H9 (cell line): ENCODE measurements around the gene IP6K3. TPM values are rescaled to one million over a fixed set of nuclear protein-coding genes. Genes with fewer than 3 reads are reported as not detected.
A peak's percentile ranks its signal among the peaks of the same experiment; 100 is the strongest.

Source experiments
- DNase-seq: peaks from one replicate; pipeline ENCODE4 v3.0.0-alpha.2; 2017
- H2AFZ ChIP-seq: one replicate; pipeline ENCODE4 v1.6.1; 2013; ENCODE audit warnings: mild to moderate bottlenecking, low read length, control low read depth, moderate library complexity
- H2AK5ac ChIP-seq: 2 replicates; pipeline ENCODE4 v1.6.1; 2013; ENCODE audit warnings: low read length, control low read depth, mixed read lengths; ENCODE audit not compliant: insufficient read length
- H2BK120ac ChIP-seq: one replicate; pipeline ENCODE4 v1.6.1; 2013; ENCODE audit warnings: low read depth, mild to moderate bottlenecking, low read length, control low read depth, inconsistent platforms; ENCODE audit not compliant: poor library complexity, severe bottlenecking
- H2BK12ac ChIP-seq: 2 replicates; pipeline ENCODE4 v1.6.1; 2013; ENCODE audit warnings: low read length, control low read depth, mixed read lengths, low read depth; ENCODE audit not compliant: insufficient read length
- H2BK15ac ChIP-seq: 2 replicates; pipeline ENCODE4 v1.6.1; 2013; ENCODE audit warnings: low read depth, low read length, control low read depth
- H2BK20ac ChIP-seq: one replicate; pipeline ENCODE4 v1.6.1; 2013; ENCODE audit warnings: low read depth, mild to moderate bottlenecking, low read length, control low read depth, inconsistent platforms; ENCODE audit not compliant: poor library complexity, severe bottlenecking
- H2BK5ac ChIP-seq: 2 replicates; pipeline ENCODE4 v1.6.1; 2013; ENCODE audit warnings: low read length, control low read depth, mixed read lengths; ENCODE audit not compliant: insufficient read length
- H3K14ac ChIP-seq: 2 replicates; pipeline ENCODE4 v1.6.1; 2013; ENCODE audit warnings: low read length, control low read depth; ENCODE audit not compliant: insufficient read depth
- H3K18ac ChIP-seq: 2 replicates; pipeline ENCODE4 v1.6.1; 2013; ENCODE audit warnings: low read depth, mild to moderate bottlenecking, mixed read lengths, low read length, control low read depth; ENCODE audit not compliant: insufficient read length
- H3K23ac ChIP-seq: 2 replicates; pipeline ENCODE4 v1.6.1; 2013; ENCODE audit warnings: low read length, control low read depth, mixed read lengths, low read depth; ENCODE audit not compliant: insufficient read length
- H3K23me2 ChIP-seq: 2 replicates; pipeline ENCODE4 v1.6.1; 2013; ENCODE audit warnings: low read depth, mild to moderate bottlenecking, mixed read lengths, low read length, control low read depth; ENCODE audit not compliant: insufficient read length, poor library complexity, severe bottlenecking
- H3K27ac ChIP-seq: 2 replicates; pipeline ENCODE4 v1.5.1; 2013; ENCODE audit warnings: low read length, control low read depth, mixed read lengths, low read depth; ENCODE audit not compliant: insufficient read length
- H3K27me3 ChIP-seq: 2 replicates; pipeline ENCODE4 v1.6.1; 2013; ENCODE audit warnings: low read length, control low read depth, inconsistent platforms; ENCODE audit not compliant: insufficient read depth
- H3K4ac ChIP-seq: 2 replicates; pipeline ENCODE4 v1.6.1; 2013; ENCODE audit warnings: low read depth, mild to moderate bottlenecking, control low read depth, inconsistent platforms, low read length, moderate library complexity
- H3K4me1 ChIP-seq: 2 replicates; pipeline ENCODE4 v1.6.1; 2013; ENCODE audit warnings: low read length, control low read depth, inconsistent platforms; ENCODE audit not compliant: insufficient read depth
- H3K4me2 ChIP-seq: 2 replicates; pipeline ENCODE4 v1.6.1; 2013; ENCODE audit warnings: low read length, control low read depth, mixed read lengths; ENCODE audit not compliant: insufficient read length, insufficient read depth
- H3K56ac ChIP-seq: 2 replicates; pipeline ENCODE4 v1.6.1; 2013; ENCODE audit warnings: low read depth, mild to moderate bottlenecking, mixed read lengths, low read length, control low read depth; ENCODE audit not compliant: insufficient read length
- H3K79me1 ChIP-seq: 2 replicates; pipeline ENCODE4 v1.6.1; 2013; ENCODE audit warnings: low read depth, mild to moderate bottlenecking, moderate library complexity, low read length, control low read depth, inconsistent platforms; ENCODE audit not compliant: insufficient read depth, poor library complexity, severe bottlenecking
- H3K79me2 ChIP-seq: 2 replicates; pipeline ENCODE4 v1.6.1; 2013; ENCODE audit warnings: low read length, control low read depth, inconsistent platforms; ENCODE audit not compliant: insufficient read depth
- H3K9ac ChIP-seq: 2 replicates; pipeline ENCODE4 v1.6.1; 2013; ENCODE audit warnings: low read length, control low read depth, mixed read lengths; ENCODE audit not compliant: insufficient read length; ENCODE audit errors: extremely low read depth
- H3K9me3 ChIP-seq: one replicate; pipeline ENCODE4 v1.6.1; 2013; ENCODE audit warnings: low read depth, low read length, inconsistent platforms; ENCODE audit not compliant: control insufficient read depth
- H3T11ph ChIP-seq: one replicate; pipeline ENCODE4 v1.6.1; 2013; ENCODE audit warnings: mild to moderate bottlenecking, low read length, control low read depth, inconsistent platforms
- H4K20me1 ChIP-seq: one replicate; pipeline ENCODE4 v1.6.1; 2013; ENCODE audit not compliant: control insufficient read depth, insufficient read length, insufficient read depth
- H4K5ac ChIP-seq: 2 replicates; pipeline ENCODE4 v1.6.1; 2013; ENCODE audit warnings: low read depth, mild to moderate bottlenecking, mixed read lengths, low read length, control low read depth; ENCODE audit not compliant: insufficient read length
- H4K8ac ChIP-seq: replicated peaks from 2 replicates; pipeline ENCODE4 v1.6.1; 2013; ENCODE audit warnings: low read length, control low read depth, mixed read lengths, low read depth; ENCODE audit not compliant: insufficient read length
- H4K91ac ChIP-seq: 2 replicates; pipeline ENCODE4 v1.6.1; 2013; ENCODE audit warnings: low read depth, mild to moderate bottlenecking, moderate library complexity, mixed read lengths, low read length, control low read depth; ENCODE audit not compliant: insufficient read length
- H3K27ac Mint-ChIP-seq, 3 experiments: 2 replicates in 2 of 3; 3 replicates in 1 of 3; pipeline ENCODE4 v1.8.0; 2020 to 2021; ENCODE audit warnings: mixed read lengths in 3 of 3, mild to moderate bottlenecking in 1 of 3, moderate library complexity in 1 of 3
- H3K27me3 Mint-ChIP-seq: 2 replicates; pipeline ENCODE4 v1.8.0; 2021; ENCODE audit warnings: low read depth, mild to moderate bottlenecking, moderate library complexity, mixed read lengths
- H3K36me3 Mint-ChIP-seq, 3 experiments: 2 replicates in 2 of 3; 3 replicates in 1 of 3; pipeline ENCODE4 v1.8.0; 2020 to 2021; ENCODE audit warnings: low read depth in 3 of 3, mixed read lengths in 3 of 3; ENCODE audit not compliant: insufficient read depth in 1 of 3
- H3K4me1 Mint-ChIP-seq, 2 experiments: 2 replicates each; pipeline ENCODE4 v1.8.0; 2020; ENCODE audit warnings: mixed read lengths in 2 of 2
- H3K4me3 Mint-ChIP-seq, 2 experiments: 2 replicates in 1 of 2; 3 replicates in 1 of 2; pipeline ENCODE4 v1.8.0; 2020 to 2021; ENCODE audit warnings: mild to moderate bottlenecking in 2 of 2, mixed read lengths in 2 of 2, moderate library complexity in 1 of 2
- H3K9me3 Mint-ChIP-seq, 2 experiments: 2 replicates in 1 of 2; 3 replicates in 1 of 2; pipeline ENCODE4 v1.8.0; 2020; ENCODE audit warnings: mild to moderate bottlenecking in 2 of 2, mixed read lengths in 2 of 2, moderate library complexity in 1 of 2
- WGBS: extraction: QIAGEN DNeasy Blood & Tissue Kit; methylation state at CpG from one replicate; pipeline ENCODE4 v1.1.7; 2013; ENCODE audit warnings: missing lambda C conversion rate, low lambda C conversion rate, mixed read lengths; ENCODE audit not compliant: insufficient read length; ENCODE audit errors: extremely low coverage; 5-methylcytosine and 5-hydroxymethylcytosine counted together
- total RNA-seq: library from RNA; stranded (reverse); gene quantifications from 2 replicates; pipeline ENCODE4 v1.2.1, GENCODE V29; 2021
- TF ChIP-seq, protein P1 (sequence below): fragments of 200-600 bp; sonication (generic); conservative IDR thresholded peaks from 3 replicates; pipeline ENCODE4 v1.8.0; 2021; ENCODE audit warnings: antibody characterized with exemption, mild to moderate bottlenecking

IP6K3 gene
- total RNA-seq, 1 experiment from 2014 or later = 0.46 TPM

DNA sequence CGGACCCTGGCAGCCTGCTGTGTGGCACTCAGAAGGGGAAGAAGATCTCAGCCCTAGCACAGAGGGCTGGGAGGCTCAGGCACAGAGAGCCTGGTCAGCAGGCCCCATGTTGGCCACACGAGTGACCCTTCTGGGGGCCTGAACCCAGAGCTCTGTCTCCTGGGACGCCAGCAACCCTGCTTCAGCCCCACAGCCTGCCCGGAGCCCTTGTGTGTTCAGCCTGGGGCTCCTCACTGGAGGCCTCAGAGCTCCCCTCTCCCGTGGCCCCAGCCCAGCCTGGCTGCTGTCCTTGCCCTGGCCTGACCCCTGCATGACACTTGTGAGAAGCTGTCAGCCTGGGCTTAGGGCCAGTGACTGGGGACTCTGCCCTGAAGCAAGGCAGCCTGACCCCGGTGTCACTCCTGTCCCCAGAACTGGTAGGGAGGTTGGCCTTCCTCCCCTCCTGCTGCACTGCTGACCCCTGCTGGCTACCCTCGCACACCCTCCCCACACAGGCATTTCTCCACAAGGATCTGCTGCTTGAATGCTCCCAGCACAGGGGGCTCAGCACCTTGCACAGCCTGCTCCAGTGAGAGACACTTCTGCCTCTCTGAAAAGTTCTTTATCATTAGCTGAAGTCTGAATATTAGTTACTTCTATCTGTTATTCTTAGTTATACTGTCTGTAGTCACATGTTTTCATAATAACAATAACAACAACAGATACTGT is 15.4 kb upstream of the IP6K3 start:
- Mint-ChIP-seq H3K4me1 (peaks cover 14 to 21% of the 10 kb centered on the region in 2 experiments), H3K27me3 (peaks cover 8% of the 10 kb centered on the region), H3K36me3 (no peaks in the 10 kb centered on the region), H3K4me3 (no peak overlapping the region; a peak in 1 of 5 replicates), H3K9me3 (no peaks in the 10 kb centered on the region), H3K27ac (0 out of 7 replicates have a peak overlapping the region, but pooled peaks of 1 of the 3 experiments have one; percentile 31)
- H3K27me3 ChIP-seq = no peaks in the 10 kb centered on the region
- no peak overlapping the region for H2AFZ ChIP-seq
- peak; percentile 71 for DNase-seq
- peaks cover 2% of the 10 kb centered on the region; the same call in 1 of the 2 replicates for H3K4me1 ChIP-seq
- H2BK12ac ChIP-seq = no peak overlapping the region
- H4K91ac ChIP-seq = no peak overlapping the region
- H3K79me1 ChIP-seq = no peaks in the 10 kb centered on the region
- no peak overlapping the region for H3T11ph ChIP-seq
- H4K5ac ChIP-seq = no peak overlapping the region
- TF ChIP-seq, protein P1, sequence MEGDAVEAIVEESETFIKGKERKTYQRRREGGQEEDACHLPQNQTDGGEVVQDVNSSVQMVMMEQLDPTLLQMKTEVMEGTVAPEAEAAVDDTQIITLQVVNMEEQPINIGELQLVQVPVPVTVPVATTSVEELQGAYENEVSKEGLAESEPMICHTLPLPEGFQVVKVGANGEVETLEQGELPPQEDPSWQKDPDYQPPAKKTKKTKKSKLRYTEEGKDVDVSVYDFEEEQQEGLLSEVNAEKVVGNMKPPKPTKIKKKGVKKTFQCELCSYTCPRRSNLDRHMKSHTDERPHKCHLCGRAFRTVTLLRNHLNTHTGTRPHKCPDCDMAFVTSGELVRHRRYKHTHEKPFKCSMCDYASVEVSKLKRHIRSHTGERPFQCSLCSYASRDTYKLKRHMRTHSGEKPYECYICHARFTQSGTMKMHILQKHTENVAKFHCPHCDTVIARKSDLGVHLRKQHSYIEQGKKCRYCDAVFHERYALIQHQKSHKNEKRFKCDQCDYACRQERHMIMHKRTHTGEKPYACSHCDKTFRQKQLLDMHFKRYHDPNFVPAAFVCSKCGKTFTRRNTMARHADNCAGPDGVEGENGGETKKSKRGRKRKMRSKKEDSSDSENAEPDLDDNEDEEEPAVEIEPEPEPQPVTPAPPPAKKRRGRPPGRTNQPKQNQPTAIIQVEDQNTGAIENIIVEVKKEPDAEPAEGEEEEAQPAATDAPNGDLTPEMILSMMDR = peak; percentile 68
- no peaks in the 10 kb centered on the region for H3K9me3 ChIP-seq
- H3K27ac ChIP-seq = no peak overlapping the region
- no peak overlapping the region for H2BK5ac ChIP-seq
- H4K20me1 ChIP-seq = no peaks in the 10 kb centered on the region
- H3K79me2 ChIP-seq = no peaks in the 10 kb centered on the region
- no peak overlapping the region for H3K23ac ChIP-seq
- no peaks in the 10 kb centered on the region for H3K23me2 ChIP-seq
- H4K8ac ChIP-seq = no peak overlapping the region
- H3K14ac ChIP-seq = no peak overlapping the region
- H3K18ac ChIP-seq = peak overlapping the region; percentile 4
- H3K4me2 ChIP-seq = no peak overlapping the region
- H2BK120ac ChIP-seq = no peak overlapping the region
- H2AK5ac ChIP-seq = no peak overlapping the region
- no peak overlapping the region for H2BK15ac ChIP-seq
- no peak overlapping the region for H2BK20ac ChIP-seq
- no CpG with 5 or more reads among the region's 7 CpGs for WGBS
- no peak overlapping the region for H3K9ac ChIP-seq
- no peak overlapping the region for H3K56ac ChIP-seq
- H3K4ac ChIP-seq = no peak overlapping the region
